PC-9 (cell line): ENCODE measurements around the gene IRF1. TPM values are rescaled to one million over a fixed set of nuclear protein-coding genes. Genes with fewer than 3 reads are reported as not detected.

Experiments used
- BruUV-seq: library from RNA; stranded (reverse); fragments of 400-500 nt; replicated peaks from 2 replicates; lab custom pipeline; 2021; lab: Mats Ljungman, UMichigan
- CTCF ChIA-PET: fragments of 300-600 bp; sonication (Branson Sonifier 250); formaldehyde crosslinking; loops from one replicate; lab custom pipeline; 2022; ENCODE audit warnings: antibody characterized with exemption; lab: Charles Lee
- POLR2A ChIA-PET: fragments of 300-600 bp; sonication (Branson Sonifier 250); formaldehyde crosslinking; loops from one replicate; lab custom pipeline; 2022; ENCODE audit warnings: antibody characterized with exemption; ENCODE audit not compliant: unreplicated experiment; lab: Charles Lee
- DNase-seq, 2 experiments: peaks; one replicate each; pipeline versions ENCODE4 v3.0.0 to v3.0.0-alpha.2; 2015 to 2022; ENCODE audit warnings: mixed read lengths in 1 of 2
- H2AFZ ChIP-seq: fragments of 200-600 bp; sonication (generic); 2 replicates; pipeline ENCODE4 v1.8.1; 2017; ENCODE audit warnings: antibody characterized with exemption
- H3F3A ChIP-seq: fragments of 200-600 bp; sonication (generic); 2 replicates; pipeline ENCODE4 v1.8.1; 2017; ENCODE audit warnings: antibody characterized with exemption, mild to moderate bottlenecking, low read depth; ENCODE audit not compliant: insufficient read depth
- H3K27ac ChIP-seq: fragments of 200-600 bp; sonication (generic); 2 replicates; pipeline ENCODE4 v1.6.1; 2016; ENCODE audit warnings: mixed run types
- H3K27me3 ChIP-seq: fragments of 200-600 bp; sonication (generic); 2 replicates; pipeline ENCODE4 v1.6.1; 2016; ENCODE audit warnings: low read depth, mixed run types; ENCODE audit not compliant: insufficient read depth
- H3K36me3 ChIP-seq: fragments of 200-600 bp; sonication (generic); 2 replicates; pipeline ENCODE4 v1.6.1; 2016; ENCODE audit warnings: low read depth, mixed run types
- H3K4me1 ChIP-seq: fragments of 200-600 bp; sonication (generic); replicated peaks from 2 replicates; pipeline ENCODE4 v1.6.1; 2016; ENCODE audit warnings: mixed run types; ENCODE audit not compliant: insufficient read depth
- H3K4me2 ChIP-seq: fragments of 200-600 bp; sonication (generic); 2 replicates; pipeline ENCODE4 v1.6.1; 2017; ENCODE audit warnings: mixed run types
- H3K4me3 ChIP-seq: fragments of 200-600 bp; sonication (generic); 2 replicates; pipeline ENCODE4 v1.6.1; 2016; ENCODE audit warnings: mixed run types
- H3K79me2 ChIP-seq: fragments of 200-600 bp; sonication (generic); 2 replicates; pipeline ENCODE4 v1.6.1; 2017; ENCODE audit warnings: low read depth, mixed run types
- H3K9me2 ChIP-seq: fragments of 200-600 bp; sonication (generic); 2 replicates; pipeline ENCODE4 v1.8.1; 2017; ENCODE audit warnings: mild to moderate bottlenecking; ENCODE audit not compliant: insufficient read depth
- H3K9me3 ChIP-seq: fragments of 200-600 bp; sonication (generic); 2 replicates; pipeline ENCODE4 v1.8.1; 2016; ENCODE audit warnings: low read depth; ENCODE audit not compliant: insufficient read depth
- H4K20me1 ChIP-seq: fragments of 200-600 bp; sonication (generic); 2 replicates; pipeline ENCODE4 v1.8.1; 2017; ENCODE audit not compliant: insufficient read depth
- CTCF ChIP-seq: fragments of 200-600 bp; sonication (generic); conservative IDR thresholded peaks from 2 replicates; pipeline ENCODE4 v1.6.1; 2017; ENCODE audit warnings: mixed run types, antibody characterized with exemption, mild to moderate bottlenecking, moderate library complexity
- EZH2 ChIP-seq: fragments of 200-600 bp; sonication (generic); IDR thresholded peaks from 2 replicates; pipeline ENCODE4 v1.8.0; 2017; ENCODE audit warnings: antibody characterized with exemption, low read depth
- intact Hi-C: fragments of 100-400 bp; cut with micrococcal nuclease; formaldehyde crosslinking; loops from one replicate; pipeline ENCODE4 v1.10.0; 2022; ENCODE audit not compliant: unreplicated experiment
- total RNA-seq: library from RNA; stranded (reverse); gene quantifications from 2 replicates; pipeline ENCODE4 v1.2.3, GENCODE V29; 2021

The IRF1 gene
- total RNA-seq, 1 experiment from 2014 or later, result 27.1 TPM

- intact Hi-C loops, result no loop called here
- BruUV-seq, result no TSS peak
- no peak for DNase-seq
- no peaks in the 10 kb centered on the region for H4K20me1 ChIP-seq
- H3K9me2 ChIP-seq, result no peaks in the 10 kb centered on the region
- no peak for TF ChIP-seq EZH2
- TF ChIP-seq CTCF, result no peak
- peaks cover 14% of the 10 kb centered on the region for H3F3A ChIP-seq
- ChIA-PET CTCF (interaction anchor here (0.6 kb wide), 1 partner anchor 1581 kb away, joined by 3 read pairs; no protein-coding TSS in a partner anchor), POLR2A (interaction anchor here (0.6 to 0.7 kb wide), 2 partner anchors 13 to 28 kb away, joined by 3 to 4 read pairs; no protein-coding TSS in a partner anchor)
- H3K27me3 ChIP-seq, result no peaks in the 10 kb centered on the region
- no peak overlapping the region for H3K4me2 ChIP-seq
- peaks cover 25% of the 10 kb centered on the region for H3K4me1 ChIP-seq
- H2AFZ ChIP-seq, result no peak overlapping the region
- H3K4me3 ChIP-seq, result no peak overlapping the region
- peak overlapping the region; percentile 70 for H3K27ac ChIP-seq
- no peaks in the 10 kb centered on the region for H3K36me3 ChIP-seq
- no peaks in the 10 kb centered on the region for H3K79me2 ChIP-seq
- H3K9me3 ChIP-seq, result no peaks in the 10 kb centered on the region
These were observed 32.4 kb downstream of the IRF1 start for GRCh38 chr5:132458226-132458560.

- BruUV-seq, result no TSS peak
- peaks cover 25% of the 10 kb centered on the region for H3K4me1 ChIP-seq
- no peaks in the 10 kb centered on the region for H3K9me3 ChIP-seq
- DNase-seq, result no peak
- no peak overlapping the region for H2AFZ ChIP-seq
- no peaks in the 10 kb centered on the region for H3K9me2 ChIP-seq
- H3F3A ChIP-seq, result peaks cover 14% of the 10 kb centered on the region
- no peaks in the 10 kb centered on the region for H3K36me3 ChIP-seq
- intact Hi-C loops, result no loop called here
- no peaks in the 10 kb centered on the region for H3K79me2 ChIP-seq
- no peak overlapping the region for H3K4me2 ChIP-seq
- H3K27me3 ChIP-seq, result no peaks in the 10 kb centered on the region
- no peak overlapping the region for H3K27ac ChIP-seq
- no peaks in the 10 kb centered on the region for H4K20me1 ChIP-seq
- TF ChIP-seq EZH2 (no peak), CTCF (no peak)
- H3K4me3 ChIP-seq, result no peak overlapping the region
- ChIA-PET CTCF (no interaction called here), POLR2A (interaction anchor here (0.6 to 0.7 kb wide), 2 partner anchors 26 to 165 kb away, joined by 3 read pairs; no protein-coding TSS in a partner anchor)
These were observed 33.0 kb downstream of the IRF1 start for GRCh38 chr5:132457371-132458225.

GRCh38 chr5:132456987-132457361 lies 33.6 kb downstream of the IRF1 start:
- Histone ChIP-seq H3K27me3 (no peaks in the 10 kb centered on the region), H3F3A (peaks cover 14% of the 10 kb centered on the region), H3K27ac (no peak overlapping the region), H3K79me2 (no peaks in the 10 kb centered on the region), H3K36me3 (no peaks in the 10 kb centered on the region), H4K20me1 (no peaks in the 10 kb centered on the region), H3K9me2 (no peaks in the 10 kb centered on the region), H3K4me2 (no peak overlapping the region), H3K4me1 (peaks cover 29% of the 10 kb centered on the region), H2AFZ (no peak overlapping the region), H3K9me3 (no peaks in the 10 kb centered on the region), H3K4me3 (no peak overlapping the region)
- POLR2A ChIA-PET, result interaction anchor here (0.6 kb wide), 1 partner anchor 164 kb away, joined by 3 read pairs; no protein-coding TSS in a partner anchor
- intact Hi-C loops, result no loop called here
- no peak for DNase-seq
- no peak for TF ChIP-seq CTCF
- no peak for TF ChIP-seq EZH2
- CTCF ChIA-PET, result no interaction called here
- no TSS peak for BruUV-seq
